ENCODE data around the gene SCYGR2. TPM values are rescaled to one million over a fixed set of nuclear protein-coding genes. Genes with fewer than 3 reads are reported as not detected.

SCYGR2 gene
- total RNA-seq, 1 donor, result not detected

GRCh38 chr2:227610123-227610522 is 11.4 kb downstream of the SCYGR2 start:
- no peak for TF ChIP-seq CTCF (IDR thresholded peaks at IDR 0.05; ENCODE audit: insufficient read depth, low read length)
- DNase-seq (ENCODE audit: low read depth), result no peak
- H3K4me3 ChIP-seq (ENCODE audit: low read depth, low read length), result no peak overlapping the region

GRCh38 chr2:227612546-227613271 is 14.0 kb downstream of the SCYGR2 start:
- H3K4me3 ChIP-seq (ENCODE audit: low read depth, low read length), result no peak overlapping the region
- no peak for DNase-seq (ENCODE audit: low read depth)
- TF ChIP-seq CTCF (IDR thresholded peaks at IDR 0.05; ENCODE audit: insufficient read depth, low read length), result no peak

GRCh38 chr2:227613272-227613660 is 14.6 kb downstream of the SCYGR2 start:
- TF ChIP-seq CTCF (IDR thresholded peaks at IDR 0.05; ENCODE audit: insufficient read depth, low read length), result no peak
- no peak for DNase-seq (ENCODE audit: low read depth)
- no peak overlapping the region for H3K4me3 ChIP-seq (ENCODE audit: low read depth, low read length)

GRCh38 chr2:227614246-227614645 is 15.6 kb downstream of the SCYGR2 start:
- TF ChIP-seq CTCF (IDR thresholded peaks at IDR 0.05; ENCODE audit: insufficient read depth, low read length), result no peak
- DNase-seq (ENCODE audit: low read depth), result no peak
- H3K4me3 ChIP-seq (ENCODE audit: low read depth, low read length), result no peak overlapping the region

- DNase-seq (ENCODE audit: low read depth), result no peak
- H3K4me3 ChIP-seq (ENCODE audit: low read depth, low read length), result no peak within 1 kb of the TSS
- TF ChIP-seq CTCF (IDR thresholded peaks at IDR 0.05; ENCODE audit: insufficient read depth, low read length), result no peak
Observed at GRCh38 chr2:227614740-227615139, 16.0 kb downstream of the SCYGR2 start, which contains the start of gene SCYGR3. SCYGR3 (minus strand) TSS chr2:227614840; CDS start chr2:227614840, 0 bp downstream.

- no peak for TF ChIP-seq CTCF (IDR thresholded peaks at IDR 0.05; ENCODE audit: insufficient read depth, low read length)
- H3K4me3 ChIP-seq (ENCODE audit: low read depth, low read length), result no peak overlapping the region
- DNase-seq (ENCODE audit: low read depth), result no peak
Observed at GRCh38 chr2:227615181-227615580, 16.5 kb downstream of the SCYGR2 start.

- no peak for TF ChIP-seq CTCF (IDR thresholded peaks at IDR 0.05; ENCODE audit: insufficient read depth, low read length)
- DNase-seq (ENCODE audit: low read depth), result no peak
- no peak overlapping the region for H3K4me3 ChIP-seq (ENCODE audit: low read depth, low read length)
Observed at GRCh38 chr2:227615906-227616305, 17.2 kb downstream of the SCYGR2 start.
